Fibroblast of lung (primary cell): Measurements from ENCODE around the gene DHX57.

Experiments used
- CTCF ChIP-seq, 2 donors: IDR thresholded peaks in 1 of 2; conservative IDR thresholded peaks in 1 of 2; 1 replicate in 1 of 2; 2 replicates in 1 of 2; pipeline ENCODE4 v1.5.1; 2011 to 2012; ENCODE audit warnings: low read length in 2 of 2, control low read depth in 1 of 2, inconsistent platforms in 1 of 2, low read depth in 1 of 2, mild to moderate bottlenecking in 1 of 2
- EZH2 ChIP-seq: IDR thresholded peaks from 2 replicates; pipeline ENCODE4 v1.5.1; 2012; ENCODE audit warnings: low read length, control low read depth, mild to moderate bottlenecking; ENCODE audit errors: missing control alignments

GRCh38 chr2:38886063-38886462 is 10.3 kb upstream of the DHX57 start:
- TF ChIP-seq CTCF (conservative IDR thresholded peaks at IDR 0.05 in 1 of 2, IDR thresholded peaks at IDR 0.05 in 1 of 2; ENCODE audit: low read depth in 1 of 2, low read length in 2 of 2) (no peak), EZH2 (no peak)
